GM12878 (cell line): ENCODE data around the gene AP1B1.

ENCODE experiments used
- ASH2L ChIP-seq: fragments of 300-600, 200-600 bp; sonication (generic); IDR thresholded peaks from 2 replicates; pipeline ENCODE4 v1.6.1; 2017; ENCODE audit warnings: low read depth, mild to moderate bottlenecking, borderline replicate concordance
- BRCA1 ChIP-seq: IDR thresholded peaks from 2 replicates; pipeline ENCODE4 v1.6.1; 2011; ENCODE audit warnings: low read depth, low read length, improper control_type of control experiment
- SIN3A ChIP-seq: IDR thresholded peaks from 2 replicates; pipeline ENCODE4 v1.6.1; 2012; ENCODE audit warnings: low read depth, low read length, improper control_type of control experiment
- TF ChIP-seq, protein P1 (sequence below): fragments of 450-650 bp; IDR thresholded peaks from 2 replicates; pipeline ENCODE4 v1.6.1; 2017; ENCODE audit warnings: low read depth, mild to moderate bottlenecking, moderate library complexity
- TF ChIP-seq, protein P2 (sequence below): IDR thresholded peaks from 2 replicates; pipeline ENCODE4 v1.6.1; 2011; ENCODE audit warnings: mild to moderate bottlenecking, low read depth, low read length, moderate library complexity; ENCODE audit not compliant: insufficient replicate concordance

DNA sequence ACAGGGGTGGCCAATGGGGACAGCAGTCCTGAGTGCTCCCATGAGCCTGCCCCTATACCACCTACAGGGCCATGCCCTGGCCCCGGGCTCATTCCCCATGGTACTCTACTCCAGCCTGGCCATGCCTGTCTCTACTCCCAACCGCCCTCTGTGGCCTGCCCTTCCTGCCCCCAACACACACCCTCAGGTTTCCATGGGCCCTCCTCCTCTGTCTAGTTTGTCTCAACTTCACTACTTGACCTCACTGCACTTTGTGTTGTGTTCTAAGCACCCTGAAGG is 46.6 kb downstream of the AP1B1 start:
- TF ChIP-seq, protein P1, sequence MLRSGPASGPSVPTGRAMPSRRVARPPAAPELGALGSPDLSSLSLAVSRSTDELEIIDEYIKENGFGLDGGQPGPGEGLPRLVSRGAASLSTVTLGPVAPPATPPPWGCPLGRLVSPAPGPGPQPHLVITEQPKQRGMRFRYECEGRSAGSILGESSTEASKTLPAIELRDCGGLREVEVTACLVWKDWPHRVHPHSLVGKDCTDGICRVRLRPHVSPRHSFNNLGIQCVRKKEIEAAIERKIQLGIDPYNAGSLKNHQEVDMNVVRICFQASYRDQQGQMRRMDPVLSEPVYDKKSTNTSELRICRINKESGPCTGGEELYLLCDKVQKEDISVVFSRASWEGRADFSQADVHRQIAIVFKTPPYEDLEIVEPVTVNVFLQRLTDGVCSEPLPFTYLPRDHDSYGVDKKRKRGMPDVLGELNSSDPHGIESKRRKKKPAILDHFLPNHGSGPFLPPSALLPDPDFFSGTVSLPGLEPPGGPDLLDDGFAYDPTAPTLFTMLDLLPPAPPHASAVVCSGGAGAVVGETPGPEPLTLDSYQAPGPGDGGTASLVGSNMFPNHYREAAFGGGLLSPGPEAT: no peak
- TF ChIP-seq ASH2L (no peak), BRCA1 (no peak), SIN3A (no peak)
- TF ChIP-seq, protein P2, sequence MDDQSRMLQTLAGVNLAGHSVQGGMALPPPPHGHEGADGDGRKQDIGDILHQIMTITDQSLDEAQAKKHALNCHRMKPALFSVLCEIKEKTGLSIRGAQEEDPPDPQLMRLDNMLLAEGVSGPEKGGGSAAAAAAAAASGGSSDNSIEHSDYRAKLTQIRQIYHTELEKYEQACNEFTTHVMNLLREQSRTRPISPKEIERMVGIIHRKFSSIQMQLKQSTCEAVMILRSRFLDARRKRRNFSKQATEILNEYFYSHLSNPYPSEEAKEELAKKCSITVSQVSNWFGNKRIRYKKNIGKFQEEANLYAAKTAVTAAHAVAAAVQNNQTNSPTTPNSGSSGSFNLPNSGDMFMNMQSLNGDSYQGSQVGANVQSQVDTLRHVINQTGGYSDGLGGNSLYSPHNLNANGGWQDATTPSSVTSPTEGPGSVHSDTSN: no peak
